ENCODE data around the gene OR2AG1.

OR2AG1 gene

GRCh38 chr11:6817694-6818093 is 34.9 kb downstream of the OR2AG1 start:
- no peak overlapping the region for H3K4me3 ChIP-seq (ENCODE audit: low read depth, low read length)
- no peak for DNase-seq (ENCODE audit: low read depth)
- TF ChIP-seq CTCF (IDR thresholded peaks at IDR 0.05; ENCODE audit: insufficient read depth, low read depth, low read length, missing control alignments) = no peak

- no peak for TF ChIP-seq CTCF (IDR thresholded peaks at IDR 0.05; ENCODE audit: insufficient read depth, low read depth, low read length, missing control alignments)
Observed at GRCh38 chr11:6818967-6819366, 36.1 kb downstream of the OR2AG1 start.

GRCh38 chr11:6824136-6824823 is 41.5 kb downstream of the OR2AG1 start:
- TF ChIP-seq CTCF (IDR thresholded peaks at IDR 0.05; ENCODE audit: insufficient read depth, low read depth, low read length, missing control alignments) = no peak
- H3K4me3 ChIP-seq (ENCODE audit: low read depth, low read length) = no peak overlapping the region
- no peak for DNase-seq (ENCODE audit: low read depth)

More at GRCh38 chr11:6818967-6819366, 36.1 kb downstream of the OR2AG1 start:
- no peak for DNase-seq (ENCODE audit: low read depth)
- H3K4me3 ChIP-seq (ENCODE audit: low read depth, low read length) = no peak overlapping the region

- no peak overlapping the region for H3K4me3 ChIP-seq (ENCODE audit: low read depth, low read length)
- TF ChIP-seq CTCF (IDR thresholded peaks at IDR 0.05; ENCODE audit: insufficient read depth, low read depth, low read length, missing control alignments) = no peak
- no peak for DNase-seq (ENCODE audit: low read depth)
Observed at GRCh38 chr11:6825231-6825744, 42.5 kb downstream of the OR2AG1 start.

GRCh38 chr11:6828103-6828502 is 45.3 kb downstream of the OR2AG1 start:
- no peak for TF ChIP-seq CTCF (IDR thresholded peaks at IDR 0.05; ENCODE audit: insufficient read depth, low read depth, low read length, missing control alignments)
- DNase-seq (ENCODE audit: low read depth) = no peak

GRCh38 chr11:6833356-6833755 is 50.5 kb downstream of the OR2AG1 start:
- no peak for TF ChIP-seq CTCF (IDR thresholded peaks at IDR 0.05; ENCODE audit: insufficient read depth, low read depth, low read length, missing control alignments)
- DNase-seq (ENCODE audit: low read depth) = no peak
- no peak overlapping the region for H3K4me3 ChIP-seq (ENCODE audit: low read depth, low read length)

More at GRCh38 chr11:6828103-6828502, 45.3 kb downstream of the OR2AG1 start:
- H3K4me3 ChIP-seq (ENCODE audit: low read depth, low read length) = no peak overlapping the region

GRCh38 chr11:6834021-6834420 is 51.2 kb downstream of the OR2AG1 start:
- no peak overlapping the region for H3K4me3 ChIP-seq (ENCODE audit: low read depth, low read length)
- no peak for DNase-seq (ENCODE audit: low read depth)
- no peak for TF ChIP-seq CTCF (IDR thresholded peaks at IDR 0.05; ENCODE audit: insufficient read depth, low read depth, low read length, missing control alignments)

Measured in GM12865 (cell line).